ENCODE results near the gene FBF1. TPM values are rescaled to one million over a fixed set of nuclear protein-coding genes. Genes with fewer than 3 reads are reported as not detected.

The FBF1 gene
- total RNA-seq, 1 experiment from 2014 or later = 8.3 TPM

- Histone ChIP-seq H3K14ac (ENCODE audit: insufficient read depth, low read length) (no peak overlapping the region), H3K18ac (ENCODE audit: insufficient read length, low read depth, low read length) (no peak overlapping the region), H3K79me2 (ENCODE audit: insufficient read depth, low read length) (no peaks in the 10 kb centered on the region), H3K56ac (ENCODE audit: insufficient read length, low read depth, low read length) (no peak overlapping the region), H2BK15ac (ENCODE audit: low read depth, low read length) (no peak overlapping the region), H2BK12ac (ENCODE audit: insufficient read length, low read depth, low read length) (no peak overlapping the region), H3K27me3 (ENCODE audit: insufficient read depth, low read length) (no peaks in the 10 kb centered on the region), H3T11ph (ENCODE audit: low read length) (no peak overlapping the region), H3K4ac (ENCODE audit: low read depth, low read length) (no peak overlapping the region), H2BK20ac (ENCODE audit: low read depth, low read length, poor library complexity, severe bottlenecking) (no peak overlapping the region), H3K9me3 (ENCODE audit: control insufficient read depth, low read depth, low read length) (no peaks in the 10 kb centered on the region), H4K20me1 (ENCODE audit: control insufficient read depth, insufficient read depth, insufficient read length) (no peaks in the 10 kb centered on the region), H4K8ac (replicated peaks; ENCODE audit: insufficient read length, low read depth, low read length) (no peak overlapping the region), H3K9ac (ENCODE audit: extremely low read depth, insufficient read length, low read length) (no peak overlapping the region), H3K4me1 (ENCODE audit: insufficient read depth, low read length) (no peaks in the 10 kb centered on the region), H3K27ac (ENCODE audit: insufficient read length, low read depth, low read length) (no peak overlapping the region), H4K5ac (ENCODE audit: insufficient read length, low read depth, low read length) (no peak overlapping the region), H3K23ac (ENCODE audit: insufficient read length, low read depth, low read length) (no peak overlapping the region), H2BK120ac (ENCODE audit: low read depth, low read length, poor library complexity, severe bottlenecking) (no peak overlapping the region), H3K23me2 (ENCODE audit: insufficient read length, low read depth, low read length, poor library complexity, severe bottlenecking) (peaks cover 5% of the 10 kb centered on the region), H4K91ac (ENCODE audit: insufficient read length, low read depth, low read length) (no peak overlapping the region), H2AK5ac (ENCODE audit: insufficient read length, low read length) (no peak overlapping the region), H3K79me1 (ENCODE audit: insufficient read depth, low read depth, low read length, poor library complexity, severe bottlenecking) (no peaks in the 10 kb centered on the region), H3K4me2 (ENCODE audit: insufficient read depth, insufficient read length, low read length) (no peak overlapping the region), H2AFZ (ENCODE audit: low read length) (no peak overlapping the region), H2BK5ac (ENCODE audit: insufficient read length, low read length) (no peak overlapping the region)
- H3K4me3 Mint-ChIP-seq = peak overlapping the region in 1 of 2 experiments; percentile 50; a peak in 2 of 5 replicates
- H3K27ac Mint-ChIP-seq = no peak overlapping the region; a peak in 1 of 7 replicates
- TF ChIP-seq, protein P1, sequence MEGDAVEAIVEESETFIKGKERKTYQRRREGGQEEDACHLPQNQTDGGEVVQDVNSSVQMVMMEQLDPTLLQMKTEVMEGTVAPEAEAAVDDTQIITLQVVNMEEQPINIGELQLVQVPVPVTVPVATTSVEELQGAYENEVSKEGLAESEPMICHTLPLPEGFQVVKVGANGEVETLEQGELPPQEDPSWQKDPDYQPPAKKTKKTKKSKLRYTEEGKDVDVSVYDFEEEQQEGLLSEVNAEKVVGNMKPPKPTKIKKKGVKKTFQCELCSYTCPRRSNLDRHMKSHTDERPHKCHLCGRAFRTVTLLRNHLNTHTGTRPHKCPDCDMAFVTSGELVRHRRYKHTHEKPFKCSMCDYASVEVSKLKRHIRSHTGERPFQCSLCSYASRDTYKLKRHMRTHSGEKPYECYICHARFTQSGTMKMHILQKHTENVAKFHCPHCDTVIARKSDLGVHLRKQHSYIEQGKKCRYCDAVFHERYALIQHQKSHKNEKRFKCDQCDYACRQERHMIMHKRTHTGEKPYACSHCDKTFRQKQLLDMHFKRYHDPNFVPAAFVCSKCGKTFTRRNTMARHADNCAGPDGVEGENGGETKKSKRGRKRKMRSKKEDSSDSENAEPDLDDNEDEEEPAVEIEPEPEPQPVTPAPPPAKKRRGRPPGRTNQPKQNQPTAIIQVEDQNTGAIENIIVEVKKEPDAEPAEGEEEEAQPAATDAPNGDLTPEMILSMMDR (conservative IDR thresholded peaks at IDR 0.05) = no peak
- no peak for DNase-seq
- H3K27me3 Mint-ChIP-seq (ENCODE audit: low read depth) = no peaks in the 10 kb centered on the region
- no peaks in the 10 kb centered on the region for H3K9me3 Mint-ChIP-seq
- peaks cover 5 to 8% of the 10 kb centered on the region in 2 experiments; a peak in 2 of 4 replicates for H3K4me1 Mint-ChIP-seq
- WGBS (ENCODE audit: extremely low coverage, insufficient read length, low lambda C conversion rate) = no CpG with 5 or more reads among the region's 10 CpGs
- peaks cover 9 to 14% (median 12%) of the 10 kb centered on the region in 3 experiments; a peak in 6 of 7 replicates for H3K36me3 Mint-ChIP-seq (ENCODE audit: insufficient read depth in 1 of 3, low read depth in 3 of 3)
Measured at GRCh38 chr17:75906143-75906884, 34.5 kb downstream of the FBF1 start.

Data from H9 (cell line).